WTC11 (cell line): Measurements from ENCODE around the gene TEKTIP1. TPM values are rescaled to one million over a fixed set of nuclear protein-coding genes. Genes with fewer than 3 reads are reported as not detected.

ENCODE experiments used
- ATAC-seq: fragments of 200-7000 bp; cut with Tn5 transposase; 2 replicates; pipeline ENCODE4 v1.10.0; 2021; ENCODE audit warnings: mild to moderate bottlenecking, moderate library complexity
- CTCF ChIA-PET: fragments of 300-600 bp; sonication (Branson Sonifier 250); formaldehyde crosslinking; loops from one replicate; lab custom pipeline; 2021; ENCODE audit warnings: antibody characterized with exemption; lab: Charles Lee
- POLR2A ChIA-PET: fragments of 350-600 bp; sonication (Branson Sonifier 250); formaldehyde crosslinking; loops from one replicate; lab custom pipeline; 2021; ENCODE audit warnings: antibody characterized with exemption; lab: Charles Lee
- DNase-seq: peaks from one replicate; pipeline ENCODE4 v3.0.0; 2021; ENCODE audit warnings: low spot score
- H3K27ac Mint-ChIP-seq: 2 replicates; pipeline ENCODE4 v1.8.0; 2021; ENCODE audit warnings: mixed read lengths
- H3K27me3 Mint-ChIP-seq: 2 replicates; pipeline ENCODE4 v1.8.0; 2021; ENCODE audit warnings: low read depth, mild to moderate bottlenecking, moderate library complexity, mixed read lengths
- H3K36me3 Mint-ChIP-seq: 2 replicates; pipeline ENCODE4 v1.8.0; 2021; ENCODE audit warnings: mixed read lengths
- H3K4me1 Mint-ChIP-seq: 2 replicates; pipeline ENCODE4 v1.8.0; 2022; ENCODE audit warnings: mixed read lengths
- H3K4me3 Mint-ChIP-seq: 2 replicates; pipeline ENCODE4 v1.8.0; 2021; ENCODE audit warnings: mild to moderate bottlenecking, moderate library complexity, mixed read lengths
- H3K9me3 Mint-ChIP-seq: 2 replicates; pipeline ENCODE4 v1.8.0; 2021; ENCODE audit warnings: mixed read lengths
- ATF1 ChIP-seq: sonication (generic); formaldehyde crosslinking; IDR thresholded peaks from 2 replicates; pipeline ENCODE4 v1.8.1; 2023; ENCODE audit warnings: mild to moderate bottlenecking, moderate library complexity, missing genetic modification reagents
- CBFB ChIP-seq: sonication (generic); formaldehyde crosslinking; IDR thresholded peaks from 2 replicates; pipeline ENCODE4 v1.8.1; 2022; ENCODE audit warnings: mild to moderate bottlenecking, low read depth, missing genetic modification reagents
- ELF4 ChIP-seq: sonication (generic); formaldehyde crosslinking; IDR thresholded peaks from 2 replicates; pipeline ENCODE4 v1.8.1; 2022; ENCODE audit warnings: low read depth, mild to moderate bottlenecking, moderate library complexity, missing genetic modification reagents
- FOXP1 ChIP-seq: sonication (generic); formaldehyde crosslinking; IDR thresholded peaks from 2 replicates; pipeline ENCODE4 v1.8.0; 2022; ENCODE audit warnings: missing genetic modification reagents, mild to moderate bottlenecking, moderate library complexity, borderline replicate concordance
- GABPB1 ChIP-seq: sonication (generic); formaldehyde crosslinking; IDR thresholded peaks from 2 replicates; pipeline ENCODE4 v1.8.1; 2023; ENCODE audit warnings: mild to moderate bottlenecking, missing genetic modification reagents
- GTF2I ChIP-seq: fragments of 250-450 bp; sonication (Bioruptor Pico); conservative IDR thresholded peaks from 2 replicates; pipeline ENCODE4 v1.4.0; 2021; ENCODE audit warnings: mild to moderate bottlenecking
- MXD4 ChIP-seq: fragments of 250-450 bp; sonication (Bioruptor Pico); IDR thresholded peaks from 2 replicates; pipeline ENCODE4 v1.8.0; 2021; ENCODE audit warnings: mild to moderate bottlenecking, moderate library complexity, borderline replicate concordance
- NFATC4 ChIP-seq: fragments of 250-450 bp; sonication (Bioruptor Pico); IDR thresholded peaks from 2 replicates; pipeline ENCODE4 v1.9.0; 2021; ENCODE audit warnings: mild to moderate bottlenecking
- NR1H2 ChIP-seq: sonication (generic); formaldehyde crosslinking; IDR thresholded peaks from 2 replicates; pipeline ENCODE4 v1.9.0; 2021; ENCODE audit warnings: mild to moderate bottlenecking, moderate library complexity, missing genetic modification reagents
- NR2C2 ChIP-seq: sonication (generic); formaldehyde crosslinking; IDR thresholded peaks from 2 replicates; pipeline ENCODE4 v1.8.0; 2022; ENCODE audit warnings: mild to moderate bottlenecking, missing genetic modification reagents
- NR3C1 ChIP-seq: sonication (generic); formaldehyde crosslinking; conservative IDR thresholded peaks from 2 replicates; pipeline ENCODE4 v1.8.1; 2023; ENCODE audit warnings: low read depth, mild to moderate bottlenecking, missing genetic modification reagents
- OVOL2 ChIP-seq: fragments of 250-450 bp; sonication (Bioruptor Pico); IDR thresholded peaks from 2 replicates; pipeline ENCODE4 v1.9.0; 2021; ENCODE audit warnings: mild to moderate bottlenecking, borderline replicate concordance
- RELA ChIP-seq: sonication (generic); formaldehyde crosslinking; IDR thresholded peaks from 2 replicates; pipeline ENCODE4 v1.8.1; 2022; ENCODE audit warnings: missing genetic modification reagents, mild to moderate bottlenecking, borderline replicate concordance
- RORB ChIP-seq: fragments of 250-450 bp; sonication (Bioruptor Pico); IDR thresholded peaks from 2 replicates; pipeline ENCODE4 v1.9.0; 2021; ENCODE audit warnings: mild to moderate bottlenecking
- SMAD4 ChIP-seq: sonication (generic); formaldehyde crosslinking; IDR thresholded peaks from 2 replicates; pipeline ENCODE4 v1.8.0; 2022; ENCODE audit warnings: mild to moderate bottlenecking, missing genetic modification reagents
- SOX15 ChIP-seq: fragments of 250-450 bp; sonication (Bioruptor Pico); IDR thresholded peaks from 2 replicates; pipeline ENCODE4 v1.9.0; 2021; ENCODE audit warnings: mild to moderate bottlenecking
- total RNA-seq: library from RNA; stranded (reverse); gene quantifications from 3 replicates; pipeline ENCODE4 v1.2.3, GENCODE V29; 2021
- TF ChIP-seq, protein P1 (sequence below): sonication (generic); formaldehyde crosslinking; IDR thresholded peaks from 2 replicates; pipeline ENCODE4 v1.8.0; 2022; ENCODE audit warnings: mild to moderate bottlenecking, missing genetic modification reagents
- TF ChIP-seq, protein P2 (sequence below): sonication (generic); formaldehyde crosslinking; IDR thresholded peaks from 2 replicates; pipeline ENCODE4 v1.8.1; 2022; ENCODE audit warnings: low read depth, missing genetic modification reagents, borderline replicate concordance
- TF ChIP-seq, protein P3 (sequence below): sonication (generic); formaldehyde crosslinking; IDR thresholded peaks from 2 replicates; pipeline ENCODE4 v1.8.1; 2022; ENCODE audit warnings: missing genetic modification reagents, borderline replicate concordance
- TF ChIP-seq, protein P4 (sequence below): sonication (generic); formaldehyde crosslinking; IDR thresholded peaks from 2 replicates; pipeline ENCODE4 v1.8.1; 2023; ENCODE audit warnings: mild to moderate bottlenecking, missing genetic modification reagents, borderline replicate concordance
- TF ChIP-seq, protein P5 (sequence below): sonication (generic); formaldehyde crosslinking; IDR thresholded peaks from 2 replicates; pipeline ENCODE4 v1.8.1; 2022; ENCODE audit warnings: low read depth, mild to moderate bottlenecking, moderate library complexity, missing genetic modification reagents, borderline replicate concordance
- TF ChIP-seq, protein P6 (sequence below): sonication (generic); formaldehyde crosslinking; conservative IDR thresholded peaks from 2 replicates; pipeline ENCODE4 v1.8.1; 2022; ENCODE audit warnings: mild to moderate bottlenecking, missing genetic modification reagents

TEKTIP1 gene
- total RNA-seq, 1 experiment from 2014 or later = 6.3 TPM

DNA sequence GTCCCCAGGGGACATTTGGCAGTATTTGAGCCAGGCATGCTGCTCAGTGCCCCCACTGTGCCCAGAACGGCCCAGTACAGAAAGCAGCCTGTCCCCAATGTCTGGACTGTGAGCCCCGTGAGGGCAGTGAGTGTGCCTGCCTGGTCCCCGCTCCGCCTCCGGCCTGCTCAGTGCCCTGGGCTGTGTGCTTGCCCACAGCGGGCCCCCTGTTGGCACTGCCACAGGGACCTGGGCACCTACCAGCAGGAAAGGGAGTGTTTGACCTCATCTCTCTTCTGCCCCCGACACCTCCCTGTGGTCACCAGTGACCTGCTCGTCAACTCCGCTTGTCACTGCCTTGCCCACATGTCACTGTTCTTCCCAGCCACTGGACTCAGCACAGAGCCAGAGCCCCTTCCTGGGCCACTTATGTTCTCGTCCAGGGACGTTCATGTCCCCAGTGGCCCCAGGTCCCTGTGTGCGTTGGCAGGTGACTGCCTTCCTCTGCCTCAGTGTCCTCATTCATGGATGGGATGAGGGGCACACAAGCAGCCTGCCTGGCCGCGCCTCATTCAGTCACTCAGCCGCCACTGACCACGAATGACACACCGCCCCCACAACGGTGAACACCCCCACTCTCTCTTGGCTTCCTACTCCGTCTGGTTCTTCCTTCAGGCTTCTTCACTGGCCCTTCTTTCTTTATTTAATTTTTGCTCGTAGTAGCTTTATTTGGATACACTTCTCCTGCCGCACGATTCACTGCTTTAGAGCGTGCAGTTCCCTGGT is 30.0 kb upstream of the TEKTIP1 start:
- TF ChIP-seq SMAD4 (CRISPR knock-in tag) (no peak), SOX15 (CRISPR knock-in tag) (no peak), RELA (no peak), ELF4 (no peak), ATF1 (CRISPR knock-in tag) (no peak)
- TF ChIP-seq, all 79 proteins: peak for 0

DNA sequence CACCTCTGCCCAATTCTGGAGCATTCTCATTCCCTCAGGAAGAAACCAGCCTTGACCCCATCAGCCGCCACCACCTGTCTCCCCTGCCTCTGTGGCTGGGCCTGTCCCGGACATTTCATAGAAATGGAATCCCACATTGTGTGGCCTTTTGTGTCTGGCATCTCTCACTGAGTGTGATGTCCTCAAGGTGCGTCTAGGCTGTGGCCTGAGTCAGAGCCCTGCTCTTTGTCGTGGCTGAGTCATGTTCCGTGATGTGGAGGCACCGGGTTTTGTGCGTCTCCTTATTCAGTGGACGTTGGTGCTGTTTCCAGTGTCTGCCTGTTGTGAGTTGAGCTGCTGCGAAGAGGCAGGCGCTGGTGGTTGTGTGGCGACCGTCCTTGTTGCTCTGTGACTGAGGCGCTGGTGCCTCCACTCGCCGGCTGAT is 29.4 kb upstream of the TEKTIP1 start:
- peak overlapping the region; percentile 83 for H3K27ac Mint-ChIP-seq
- TF ChIP-seq CBFB (CRISPR knock-in tag) = no peak
- no peak for TF ChIP-seq RELA
- no peak for TF ChIP-seq OVOL2 (CRISPR knock-in tag)
- TF ChIP-seq NR1H2 = no peak
- no peak for TF ChIP-seq MXD4
- TF ChIP-seq, protein P1, sequence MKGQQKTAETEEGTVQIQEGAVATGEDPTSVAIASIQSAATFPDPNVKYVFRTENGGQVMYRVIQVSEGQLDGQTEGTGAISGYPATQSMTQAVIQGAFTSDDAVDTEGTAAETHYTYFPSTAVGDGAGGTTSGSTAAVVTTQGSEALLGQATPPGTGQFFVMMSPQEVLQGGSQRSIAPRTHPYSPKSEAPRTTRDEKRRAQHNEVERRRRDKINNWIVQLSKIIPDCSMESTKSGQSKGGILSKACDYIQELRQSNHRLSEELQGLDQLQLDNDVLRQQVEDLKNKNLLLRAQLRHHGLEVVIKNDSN (CRISPR knock-in tag) = no peak
- no peak for TF ChIP-seq NR2C2 (CRISPR knock-in tag)
- TF ChIP-seq, protein P2, sequence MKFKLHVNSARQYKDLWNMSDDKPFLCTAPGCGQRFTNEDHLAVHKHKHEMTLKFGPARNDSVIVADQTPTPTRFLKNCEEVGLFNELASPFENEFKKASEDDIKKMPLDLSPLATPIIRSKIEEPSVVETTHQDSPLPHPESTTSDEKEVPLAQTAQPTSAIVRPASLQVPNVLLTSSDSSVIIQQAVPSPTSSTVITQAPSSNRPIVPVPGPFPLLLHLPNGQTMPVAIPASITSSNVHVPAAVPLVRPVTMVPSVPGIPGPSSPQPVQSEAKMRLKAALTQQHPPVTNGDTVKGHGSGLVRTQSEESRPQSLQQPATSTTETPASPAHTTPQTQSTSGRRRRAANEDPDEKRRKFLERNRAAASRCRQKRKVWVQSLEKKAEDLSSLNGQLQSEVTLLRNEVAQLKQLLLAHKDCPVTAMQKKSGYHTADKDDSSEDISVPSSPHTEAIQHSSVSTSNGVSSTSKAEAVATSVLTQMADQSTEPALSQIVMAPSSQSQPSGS = no peak
- TF ChIP-seq GTF2I (CRISPR knock-in tag) = no peak
- TF ChIP-seq, all 79 proteins: peak for 0
- Mint-ChIP-seq H3K4me3 (no peak overlapping the region), H3K9me3 (no peaks in the 10 kb centered on the region), H3K36me3 (peaks cover 12% of the 10 kb centered on the region; the same call in 1 of the 2 replicates), H3K27me3 (no peaks in the 10 kb centered on the region; the same call in 1 of the 2 replicates), H3K4me1 (peaks cover 20% of the 10 kb centered on the region)
- CTCF ChIA-PET = interaction anchor here (1.2 kb wide), 1 partner anchor 17 kb away, joined by 4 read pairs; no protein-coding TSS in a partner anchor
- POLR2A ChIA-PET = no interaction called here
- ATAC-seq (no peak), DNase-seq (no peak)

More for the DNA sequence above, 30.0 kb upstream of the TEKTIP1 start:
- H3K27me3 Mint-ChIP-seq = no peaks in the 10 kb centered on the region; the same call in 1 of the 2 replicates
- H3K9me3 Mint-ChIP-seq = no peaks in the 10 kb centered on the region
- peaks cover 12% of the 10 kb centered on the region; the same call in 1 of the 2 replicates for H3K36me3 Mint-ChIP-seq
- H3K4me3 Mint-ChIP-seq = no peak overlapping the region
- H3K4me1 Mint-ChIP-seq = peaks cover 18% of the 10 kb centered on the region
- no peak for ATAC-seq
- no peak for DNase-seq
- ChIA-PET POLR2A (interaction anchor here (0.7 kb wide), 1 partner anchor 9 kb away, joined by 7 read pairs; no protein-coding TSS in a partner anchor), CTCF (interaction anchor here (1.2 kb wide), 1 partner anchor 17 kb away, joined by 4 read pairs; no protein-coding TSS in a partner anchor)
- peak overlapping the region; percentile 83; the same call in 1 of the 2 replicates for H3K27ac Mint-ChIP-seq

DNA sequence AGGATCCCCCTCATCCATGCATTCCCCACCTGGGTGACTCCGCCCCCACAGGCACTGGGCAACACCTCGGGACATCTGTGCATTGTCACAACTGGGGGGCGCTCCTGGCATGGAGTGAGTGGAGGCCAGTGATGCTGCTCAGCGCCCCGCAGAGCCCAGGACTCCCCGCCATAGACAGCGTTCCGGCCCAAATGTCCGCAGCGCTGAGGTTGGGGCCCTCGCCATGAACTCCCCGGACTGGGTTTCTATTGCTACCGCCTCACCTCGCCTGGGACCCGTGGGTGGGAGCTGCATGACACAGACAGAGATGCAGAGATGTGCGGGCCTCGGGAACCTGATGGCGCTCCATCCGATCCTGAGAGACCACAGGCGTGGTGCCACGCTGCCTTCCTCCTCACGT is 28.2 kb upstream of the TEKTIP1 start:
- POLR2A ChIA-PET = no interaction called here
- ATAC-seq (no peak), DNase-seq (peak; percentile 37)
- CTCF ChIA-PET = interaction anchor here (1.2 kb wide), 1 partner anchor 16 kb away, joined by 4 read pairs; no protein-coding TSS in a partner anchor
- Mint-ChIP-seq H3K4me1 (peaks cover 19% of the 10 kb centered on the region), H3K27me3 (no peaks in the 10 kb centered on the region; the same call in 1 of the 2 replicates), H3K36me3 (peaks cover 12% of the 10 kb centered on the region; the same call in 1 of the 2 replicates), H3K9me3 (no peaks in the 10 kb centered on the region), H3K4me3 (no peak overlapping the region), H3K27ac (peak overlapping the region; percentile 80; the same call in 1 of the 2 replicates)
- TF ChIP-seq NR3C1 (CRISPR knock-in tag) (no peak), GABPB1 (CRISPR knock-in tag) (no peak), FOXP1 (CRISPR knock-in tag) (no peak), RORB (CRISPR knock-in tag) (no peak), NFATC4 (CRISPR knock-in tag) (no peak)
- TF ChIP-seq, protein P3, sequence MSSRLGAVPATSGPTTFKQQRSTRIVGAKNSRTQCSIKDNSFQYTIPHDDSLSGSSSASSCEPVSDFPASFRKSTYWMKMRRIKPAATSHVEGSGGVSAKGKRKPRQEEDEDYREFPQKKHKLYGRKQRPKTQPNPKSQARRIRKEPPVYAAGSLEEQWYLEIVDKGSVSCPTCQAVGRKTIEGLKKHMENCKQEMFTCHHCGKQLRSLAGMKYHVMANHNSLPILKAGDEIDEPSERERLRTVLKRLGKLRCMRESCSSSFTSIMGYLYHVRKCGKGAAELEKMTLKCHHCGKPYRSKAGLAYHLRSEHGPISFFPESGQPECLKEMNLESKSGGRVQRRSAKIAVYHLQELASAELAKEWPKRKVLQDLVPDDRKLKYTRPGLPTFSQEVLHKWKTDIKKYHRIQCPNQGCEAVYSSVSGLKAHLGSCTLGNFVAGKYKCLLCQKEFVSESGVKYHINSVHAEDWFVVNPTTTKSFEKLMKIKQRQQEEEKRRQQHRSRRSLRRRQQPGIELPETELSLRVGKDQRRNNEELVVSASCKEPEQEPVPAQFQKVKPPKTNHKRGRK (CRISPR knock-in tag) = no peak
- TF ChIP-seq, protein P4, sequence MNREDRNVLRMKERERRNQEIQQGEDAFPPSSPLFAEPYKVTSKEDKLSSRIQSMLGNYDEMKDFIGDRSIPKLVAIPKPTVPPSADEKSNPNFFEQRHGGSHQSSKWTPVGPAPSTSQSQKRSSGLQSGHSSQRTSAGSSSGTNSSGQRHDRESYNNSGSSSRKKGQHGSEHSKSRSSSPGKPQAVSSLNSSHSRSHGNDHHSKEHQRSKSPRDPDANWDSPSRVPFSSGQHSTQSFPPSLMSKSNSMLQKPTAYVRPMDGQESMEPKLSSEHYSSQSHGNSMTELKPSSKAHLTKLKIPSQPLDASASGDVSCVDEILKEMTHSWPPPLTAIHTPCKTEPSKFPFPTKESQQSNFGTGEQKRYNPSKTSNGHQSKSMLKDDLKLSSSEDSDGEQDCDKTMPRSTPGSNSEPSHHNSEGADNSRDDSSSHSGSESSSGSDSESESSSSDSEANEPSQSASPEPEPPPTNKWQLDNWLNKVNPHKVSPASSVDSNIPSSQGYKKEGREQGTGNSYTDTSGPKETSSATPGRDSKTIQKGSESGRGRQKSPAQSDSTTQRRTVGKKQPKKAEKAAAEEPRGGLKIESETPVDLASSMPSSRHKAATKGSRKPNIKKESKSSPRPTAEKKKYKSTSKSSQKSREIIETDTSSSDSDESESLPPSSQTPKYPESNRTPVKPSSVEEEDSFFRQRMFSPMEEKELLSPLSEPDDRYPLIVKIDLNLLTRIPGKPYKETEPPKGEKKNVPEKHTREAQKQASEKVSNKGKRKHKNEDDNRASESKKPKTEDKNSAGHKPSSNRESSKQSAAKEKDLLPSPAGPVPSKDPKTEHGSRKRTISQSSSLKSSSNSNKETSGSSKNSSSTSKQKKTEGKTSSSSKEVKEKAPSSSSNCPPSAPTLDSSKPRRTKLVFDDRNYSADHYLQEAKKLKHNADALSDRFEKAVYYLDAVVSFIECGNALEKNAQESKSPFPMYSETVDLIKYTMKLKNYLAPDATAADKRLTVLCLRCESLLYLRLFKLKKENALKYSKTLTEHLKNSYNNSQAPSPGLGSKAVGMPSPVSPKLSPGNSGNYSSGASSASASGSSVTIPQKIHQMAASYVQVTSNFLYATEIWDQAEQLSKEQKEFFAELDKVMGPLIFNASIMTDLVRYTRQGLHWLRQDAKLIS (CRISPR knock-in tag) = no peak
- TF ChIP-seq, protein P5, sequence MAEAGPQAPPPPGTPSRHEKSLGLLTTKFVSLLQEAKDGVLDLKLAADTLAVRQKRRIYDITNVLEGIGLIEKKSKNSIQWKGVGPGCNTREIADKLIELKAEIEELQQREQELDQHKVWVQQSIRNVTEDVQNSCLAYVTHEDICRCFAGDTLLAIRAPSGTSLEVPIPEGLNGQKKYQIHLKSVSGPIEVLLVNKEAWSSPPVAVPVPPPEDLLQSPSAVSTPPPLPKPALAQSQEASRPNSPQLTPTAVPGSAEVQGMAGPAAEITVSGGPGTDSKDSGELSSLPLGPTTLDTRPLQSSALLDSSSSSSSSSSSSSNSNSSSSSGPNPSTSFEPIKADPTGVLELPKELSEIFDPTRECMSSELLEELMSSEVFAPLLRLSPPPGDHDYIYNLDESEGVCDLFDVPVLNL = no peak
- TF ChIP-seq, protein P6, sequence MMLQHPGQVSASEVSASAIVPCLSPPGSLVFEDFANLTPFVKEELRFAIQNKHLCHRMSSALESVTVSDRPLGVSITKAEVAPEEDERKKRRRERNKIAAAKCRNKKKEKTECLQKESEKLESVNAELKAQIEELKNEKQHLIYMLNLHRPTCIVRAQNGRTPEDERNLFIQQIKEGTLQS (CRISPR knock-in tag) = no peak
